GM23338 (cell line): ENCODE results near the gene CDKN2AIPNL. TPM values are rescaled to one million over a fixed set of nuclear protein-coding genes. Genes with fewer than 3 reads are reported as not detected.

Experiments
- ATAC-seq: fragments of 200-7000 bp; cut with Tn5 transposase; 3 replicates; pipeline ENCODE4 v1.9.1; 2020
- DNase-seq: peaks from one replicate; pipeline ENCODE4 v3.0.0-alpha.2; 2015; ENCODE audit warnings: low spot score
- H2AFZ ChIP-seq: fragments of 200-600 bp; sonication (generic); 2 replicates; pipeline ENCODE4 v1.8.0; 2016; ENCODE audit warnings: antibody characterized with exemption, mild to moderate bottlenecking, moderate library complexity
- H3F3A ChIP-seq: fragments of 200-600 bp; sonication (generic); replicated peaks from 2 replicates; pipeline ENCODE4 v1.8.0; 2017; ENCODE audit warnings: antibody characterized with exemption, mixed run types, low read depth
- H3K27ac ChIP-seq: fragments of 200-600 bp; sonication (generic); 2 replicates; pipeline ENCODE4 v1.6.1; 2016; ENCODE audit warnings: low read depth
- H3K27me3 ChIP-seq: fragments of 200-600 bp; sonication (generic); 2 replicates; pipeline ENCODE4 v1.8.0; 2016; ENCODE audit warnings: mild to moderate bottlenecking, mixed run types, moderate library complexity; ENCODE audit not compliant: insufficient read depth
- H3K36me3 ChIP-seq: fragments of 200-600 bp; sonication (generic); 2 replicates; pipeline ENCODE4 v1.8.0; 2016; ENCODE audit warnings: mild to moderate bottlenecking; ENCODE audit not compliant: insufficient read depth
- H3K4me1 ChIP-seq: fragments of 200-600 bp; sonication (generic); 2 replicates; pipeline ENCODE4 v1.8.0; 2016; ENCODE audit warnings: mild to moderate bottlenecking, moderate library complexity; ENCODE audit not compliant: insufficient read depth
- H3K4me2 ChIP-seq: fragments of 200-600 bp; sonication (generic); 2 replicates; pipeline ENCODE4 v1.7.1; 2017; ENCODE audit warnings: mixed run types
- H3K4me3 ChIP-seq: fragments of 200-600 bp; sonication (generic); 2 replicates; pipeline ENCODE4 v1.6.1; 2016; ENCODE audit warnings: mixed run types
- H3K79me2 ChIP-seq: fragments of 200-600 bp; sonication (generic); replicated peaks from 2 replicates; pipeline ENCODE4 v1.8.0; 2017; ENCODE audit warnings: mild to moderate bottlenecking; ENCODE audit not compliant: insufficient read depth
- H3K9me2 ChIP-seq: fragments of 200-600 bp; sonication (generic); 2 replicates; pipeline ENCODE4 v1.8.0; 2017; ENCODE audit not compliant: insufficient read depth
- H4K20me1 ChIP-seq: fragments of 200-600 bp; sonication (generic); replicated peaks from 2 replicates; pipeline ENCODE4 v1.8.0; 2017; ENCODE audit warnings: mild to moderate bottlenecking; ENCODE audit not compliant: insufficient read depth
- H3K27ac Mint-ChIP-seq: 2 replicates; pipeline ENCODE4 v1.8.0; 2020; ENCODE audit warnings: inconsistent platforms, mild to moderate bottlenecking, moderate library complexity, mixed read lengths
- H3K27me3 Mint-ChIP-seq: 3 replicates; pipeline ENCODE4 v1.8.0; 2022; ENCODE audit warnings: low read depth, mild to moderate bottlenecking, moderate library complexity, mixed read lengths, inconsistent platforms; ENCODE audit not compliant: insufficient read depth, poor library complexity
- H3K36me3 Mint-ChIP-seq: 3 replicates; pipeline ENCODE4 v1.8.0; 2021; ENCODE audit warnings: low read depth, mild to moderate bottlenecking, inconsistent platforms, moderate library complexity, mixed read lengths
- H3K4me1 Mint-ChIP-seq: 3 replicates; pipeline ENCODE4 v1.8.0; 2020; ENCODE audit warnings: mild to moderate bottlenecking, inconsistent platforms, mixed read lengths
- H3K4me3 Mint-ChIP-seq: 3 replicates; pipeline ENCODE4 v1.8.0; 2021; ENCODE audit warnings: moderate library complexity, mild to moderate bottlenecking, inconsistent platforms, mixed read lengths
- H3K9me3 Mint-ChIP-seq: 3 replicates; pipeline ENCODE4 v1.8.0; 2020; ENCODE audit warnings: moderate library complexity, mild to moderate bottlenecking, inconsistent platforms, mixed read lengths
- CREB1 ChIP-seq: fragments of 250-450 bp; sonication (Bioruptor Pico); IDR thresholded peaks from 2 replicates; pipeline ENCODE4 v1.5.0; 2020; ENCODE audit warnings: low read depth, mild to moderate bottlenecking, moderate library complexity
- EZH2 ChIP-seq: fragments of 200-600 bp; sonication (generic); IDR thresholded peaks from one replicate; pipeline ENCODE4 v1.8.0; 2017; ENCODE audit warnings: antibody characterized with exemption, mild to moderate bottlenecking, low read depth; ENCODE audit not compliant: unreplicated experiment
- EZH2phosphoT487 ChIP-seq: fragments of 200-600 bp; sonication (generic); IDR thresholded peaks from one replicate; pipeline ENCODE4 v1.8.1; 2018; ENCODE audit warnings: antibody characterized with exemption; ENCODE audit not compliant: unreplicated experiment
- JUNB ChIP-seq: IDR thresholded peaks from one replicate; pipeline ENCODE4 v1.6.1; 2016; ENCODE audit warnings: antibody characterized with exemption; ENCODE audit not compliant: unreplicated experiment
- NANOG ChIP-seq: IDR thresholded peaks from 2 replicates; pipeline ENCODE4 v1.6.1; 2016; ENCODE audit warnings: antibody characterized with exemption, borderline replicate concordance
- POLR2AphosphoS5 ChIP-seq: IDR thresholded peaks from 2 replicates; pipeline ENCODE4 v1.6.1; 2016; ENCODE audit warnings: antibody characterized with exemption, low read depth
- STAT1 ChIP-seq: IDR thresholded peaks from one replicate; pipeline ENCODE4 v1.6.1; 2016; ENCODE audit warnings: antibody characterized with exemption; ENCODE audit not compliant: unreplicated experiment
- ZNF114 ChIP-seq: fragments of 250-450 bp; sonication (Bioruptor Pico); IDR thresholded peaks from 2 replicates; pipeline ENCODE4 v1.5.0; 2020; ENCODE audit warnings: mild to moderate bottlenecking, moderate library complexity
- ZNF331 ChIP-seq: fragments of 250-450 bp; sonication (Bioruptor Pico); IDR thresholded peaks from 2 replicates; pipeline ENCODE4 v1.5.0; 2020; ENCODE audit warnings: low read depth, mild to moderate bottlenecking, moderate library complexity
- polyA plus RNA-seq: library from polyadenylated mRNA; unstranded; fragments of >200 nt; fragmentation: Nextera tagmentation; extraction: Ambion mirVana; gene quantifications from 2 replicates; pipeline ENCODE4 v1.2.1, GENCODE V29; 2016
- total RNA-seq: library from RNA; depleted of rRNA; stranded (reverse); fragments of >200 nt; shearing (Covaris generic); gene quantifications from 2 replicates; pipeline ENCODE4 v1.2.3, GENCODE V29; 2014
- TF ChIP-seq, protein P1 (sequence below): IDR thresholded peaks from one replicate; pipeline ENCODE4 v1.6.1; 2018; ENCODE audit warnings: antibody characterized with exemption; ENCODE audit not compliant: unreplicated experiment
- TF ChIP-seq, protein P2 (sequence below), 2 experiments: fragments of 200-600 bp in 1 of 2; sonication (generic) in 1 of 2; conservative IDR thresholded peaks; 2 replicates each; pipeline versions ENCODE4 v1.5.1 to v1.6.1; 2016 to 2017; ENCODE audit warnings: antibody characterized with exemption in 2 of 2, low read depth in 2 of 2, mild to moderate bottlenecking in 2 of 2, moderate library complexity in 1 of 2
- TF ChIP-seq, protein P3 (sequence below): fragments of 250-450 bp; sonication (Bioruptor Pico); IDR thresholded peaks from 2 replicates; pipeline ENCODE4 v1.5.0; 2020; ENCODE audit warnings: mild to moderate bottlenecking, moderate library complexity
- TF ChIP-seq, protein P4 (sequence below): IDR thresholded peaks from 2 replicates; pipeline ENCODE4 v1.6.1; 2016; ENCODE audit warnings: antibody characterized with exemption

The CDKN2AIPNL gene
- total and polyA plus RNA-seq, 2 experiments from 2014 or later, result 53.5 to 79.5 TPM

DNA sequence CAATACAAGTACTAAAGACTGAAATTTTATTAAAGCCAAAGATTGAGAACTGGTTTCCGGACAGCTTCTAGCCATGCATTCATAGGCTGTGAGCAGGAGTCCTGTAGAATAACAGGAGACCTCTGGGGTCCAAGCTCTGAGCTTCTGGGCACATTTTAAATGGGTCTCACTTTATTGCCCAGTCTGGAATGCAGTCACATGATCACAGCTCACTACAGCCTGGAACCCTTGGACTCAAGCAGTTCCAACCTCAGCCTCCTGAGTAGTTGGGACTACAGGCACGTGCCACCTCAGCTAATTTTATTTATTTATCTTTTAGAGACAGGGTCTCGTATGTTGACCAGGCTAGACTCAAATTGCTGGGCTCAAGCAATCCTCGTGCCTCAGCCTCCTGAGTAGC, 15.4 kb downstream of the CDKN2AIPNL start:
- no peak for ATAC-seq
- 0 out of 2 replicates have a peak, but pooled peaks cover 7% of the 10 kb centered on the region for H3F3A ChIP-seq
- no peaks in the 10 kb centered on the region for H3K9me3 Mint-ChIP-seq
- no peaks in the 10 kb centered on the region for H3K4me1 ChIP-seq
- peaks cover 8% of the 10 kb centered on the region for H4K20me1 ChIP-seq
- H3K4me3 ChIP-seq, result no peak overlapping the region
- H3K27me3 Mint-ChIP-seq, result no peaks in the 10 kb centered on the region
- no peak overlapping the region for H3K27ac ChIP-seq
- peaks cover 2% of the 10 kb centered on the region; the same call in 1 of the 3 replicates for H3K4me1 Mint-ChIP-seq
- H3K36me3 ChIP-seq, result peaks cover 23% of the 10 kb centered on the region; the same call in 1 of the 2 replicates
- no peak overlapping the region for H3K4me3 Mint-ChIP-seq
- no peaks in the 10 kb centered on the region for H3K9me2 ChIP-seq
- no peak overlapping the region for H3K27ac Mint-ChIP-seq
- no peaks in the 10 kb centered on the region for H3K27me3 ChIP-seq
- TF ChIP-seq ZNF114 (CRISPR knock-in tag) (no peak), EZH2 (no peak), NANOG (no peak), STAT1 (no peak), EZH2phosphoT487 (no peak), ZNF331 (no peak), JUNB (no peak), POLR2AphosphoS5 (no peak), CREB1 (CRISPR knock-in tag) (no peak)
- TF ChIP-seq, protein P1, sequence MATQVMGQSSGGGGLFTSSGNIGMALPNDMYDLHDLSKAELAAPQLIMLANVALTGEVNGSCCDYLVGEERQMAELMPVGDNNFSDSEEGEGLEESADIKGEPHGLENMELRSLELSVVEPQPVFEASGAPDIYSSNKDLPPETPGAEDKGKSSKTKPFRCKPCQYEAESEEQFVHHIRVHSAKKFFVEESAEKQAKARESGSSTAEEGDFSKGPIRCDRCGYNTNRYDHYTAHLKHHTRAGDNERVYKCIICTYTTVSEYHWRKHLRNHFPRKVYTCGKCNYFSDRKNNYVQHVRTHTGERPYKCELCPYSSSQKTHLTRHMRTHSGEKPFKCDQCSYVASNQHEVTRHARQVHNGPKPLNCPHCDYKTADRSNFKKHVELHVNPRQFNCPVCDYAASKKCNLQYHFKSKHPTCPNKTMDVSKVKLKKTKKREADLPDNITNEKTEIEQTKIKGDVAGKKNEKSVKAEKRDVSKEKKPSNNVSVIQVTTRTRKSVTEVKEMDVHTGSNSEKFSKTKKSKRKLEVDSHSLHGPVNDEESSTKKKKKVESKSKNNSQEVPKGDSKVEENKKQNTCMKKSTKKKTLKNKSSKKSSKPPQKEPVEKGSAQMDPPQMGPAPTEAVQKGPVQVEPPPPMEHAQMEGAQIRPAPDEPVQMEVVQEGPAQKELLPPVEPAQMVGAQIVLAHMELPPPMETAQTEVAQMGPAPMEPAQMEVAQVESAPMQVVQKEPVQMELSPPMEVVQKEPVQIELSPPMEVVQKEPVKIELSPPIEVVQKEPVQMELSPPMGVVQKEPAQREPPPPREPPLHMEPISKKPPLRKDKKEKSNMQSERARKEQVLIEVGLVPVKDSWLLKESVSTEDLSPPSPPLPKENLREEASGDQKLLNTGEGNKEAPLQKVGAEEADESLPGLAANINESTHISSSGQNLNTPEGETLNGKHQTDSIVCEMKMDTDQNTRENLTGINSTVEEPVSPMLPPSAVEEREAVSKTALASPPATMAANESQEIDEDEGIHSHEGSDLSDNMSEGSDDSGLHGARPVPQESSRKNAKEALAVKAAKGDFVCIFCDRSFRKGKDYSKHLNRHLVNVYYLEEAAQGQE, result no peak
- TF ChIP-seq, protein P2, sequence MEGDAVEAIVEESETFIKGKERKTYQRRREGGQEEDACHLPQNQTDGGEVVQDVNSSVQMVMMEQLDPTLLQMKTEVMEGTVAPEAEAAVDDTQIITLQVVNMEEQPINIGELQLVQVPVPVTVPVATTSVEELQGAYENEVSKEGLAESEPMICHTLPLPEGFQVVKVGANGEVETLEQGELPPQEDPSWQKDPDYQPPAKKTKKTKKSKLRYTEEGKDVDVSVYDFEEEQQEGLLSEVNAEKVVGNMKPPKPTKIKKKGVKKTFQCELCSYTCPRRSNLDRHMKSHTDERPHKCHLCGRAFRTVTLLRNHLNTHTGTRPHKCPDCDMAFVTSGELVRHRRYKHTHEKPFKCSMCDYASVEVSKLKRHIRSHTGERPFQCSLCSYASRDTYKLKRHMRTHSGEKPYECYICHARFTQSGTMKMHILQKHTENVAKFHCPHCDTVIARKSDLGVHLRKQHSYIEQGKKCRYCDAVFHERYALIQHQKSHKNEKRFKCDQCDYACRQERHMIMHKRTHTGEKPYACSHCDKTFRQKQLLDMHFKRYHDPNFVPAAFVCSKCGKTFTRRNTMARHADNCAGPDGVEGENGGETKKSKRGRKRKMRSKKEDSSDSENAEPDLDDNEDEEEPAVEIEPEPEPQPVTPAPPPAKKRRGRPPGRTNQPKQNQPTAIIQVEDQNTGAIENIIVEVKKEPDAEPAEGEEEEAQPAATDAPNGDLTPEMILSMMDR (conservative IDR thresholded peaks at IDR 0.05; ENCODE audit: low read depth in 2 of 2), result no peak
- TF ChIP-seq, protein P3, sequence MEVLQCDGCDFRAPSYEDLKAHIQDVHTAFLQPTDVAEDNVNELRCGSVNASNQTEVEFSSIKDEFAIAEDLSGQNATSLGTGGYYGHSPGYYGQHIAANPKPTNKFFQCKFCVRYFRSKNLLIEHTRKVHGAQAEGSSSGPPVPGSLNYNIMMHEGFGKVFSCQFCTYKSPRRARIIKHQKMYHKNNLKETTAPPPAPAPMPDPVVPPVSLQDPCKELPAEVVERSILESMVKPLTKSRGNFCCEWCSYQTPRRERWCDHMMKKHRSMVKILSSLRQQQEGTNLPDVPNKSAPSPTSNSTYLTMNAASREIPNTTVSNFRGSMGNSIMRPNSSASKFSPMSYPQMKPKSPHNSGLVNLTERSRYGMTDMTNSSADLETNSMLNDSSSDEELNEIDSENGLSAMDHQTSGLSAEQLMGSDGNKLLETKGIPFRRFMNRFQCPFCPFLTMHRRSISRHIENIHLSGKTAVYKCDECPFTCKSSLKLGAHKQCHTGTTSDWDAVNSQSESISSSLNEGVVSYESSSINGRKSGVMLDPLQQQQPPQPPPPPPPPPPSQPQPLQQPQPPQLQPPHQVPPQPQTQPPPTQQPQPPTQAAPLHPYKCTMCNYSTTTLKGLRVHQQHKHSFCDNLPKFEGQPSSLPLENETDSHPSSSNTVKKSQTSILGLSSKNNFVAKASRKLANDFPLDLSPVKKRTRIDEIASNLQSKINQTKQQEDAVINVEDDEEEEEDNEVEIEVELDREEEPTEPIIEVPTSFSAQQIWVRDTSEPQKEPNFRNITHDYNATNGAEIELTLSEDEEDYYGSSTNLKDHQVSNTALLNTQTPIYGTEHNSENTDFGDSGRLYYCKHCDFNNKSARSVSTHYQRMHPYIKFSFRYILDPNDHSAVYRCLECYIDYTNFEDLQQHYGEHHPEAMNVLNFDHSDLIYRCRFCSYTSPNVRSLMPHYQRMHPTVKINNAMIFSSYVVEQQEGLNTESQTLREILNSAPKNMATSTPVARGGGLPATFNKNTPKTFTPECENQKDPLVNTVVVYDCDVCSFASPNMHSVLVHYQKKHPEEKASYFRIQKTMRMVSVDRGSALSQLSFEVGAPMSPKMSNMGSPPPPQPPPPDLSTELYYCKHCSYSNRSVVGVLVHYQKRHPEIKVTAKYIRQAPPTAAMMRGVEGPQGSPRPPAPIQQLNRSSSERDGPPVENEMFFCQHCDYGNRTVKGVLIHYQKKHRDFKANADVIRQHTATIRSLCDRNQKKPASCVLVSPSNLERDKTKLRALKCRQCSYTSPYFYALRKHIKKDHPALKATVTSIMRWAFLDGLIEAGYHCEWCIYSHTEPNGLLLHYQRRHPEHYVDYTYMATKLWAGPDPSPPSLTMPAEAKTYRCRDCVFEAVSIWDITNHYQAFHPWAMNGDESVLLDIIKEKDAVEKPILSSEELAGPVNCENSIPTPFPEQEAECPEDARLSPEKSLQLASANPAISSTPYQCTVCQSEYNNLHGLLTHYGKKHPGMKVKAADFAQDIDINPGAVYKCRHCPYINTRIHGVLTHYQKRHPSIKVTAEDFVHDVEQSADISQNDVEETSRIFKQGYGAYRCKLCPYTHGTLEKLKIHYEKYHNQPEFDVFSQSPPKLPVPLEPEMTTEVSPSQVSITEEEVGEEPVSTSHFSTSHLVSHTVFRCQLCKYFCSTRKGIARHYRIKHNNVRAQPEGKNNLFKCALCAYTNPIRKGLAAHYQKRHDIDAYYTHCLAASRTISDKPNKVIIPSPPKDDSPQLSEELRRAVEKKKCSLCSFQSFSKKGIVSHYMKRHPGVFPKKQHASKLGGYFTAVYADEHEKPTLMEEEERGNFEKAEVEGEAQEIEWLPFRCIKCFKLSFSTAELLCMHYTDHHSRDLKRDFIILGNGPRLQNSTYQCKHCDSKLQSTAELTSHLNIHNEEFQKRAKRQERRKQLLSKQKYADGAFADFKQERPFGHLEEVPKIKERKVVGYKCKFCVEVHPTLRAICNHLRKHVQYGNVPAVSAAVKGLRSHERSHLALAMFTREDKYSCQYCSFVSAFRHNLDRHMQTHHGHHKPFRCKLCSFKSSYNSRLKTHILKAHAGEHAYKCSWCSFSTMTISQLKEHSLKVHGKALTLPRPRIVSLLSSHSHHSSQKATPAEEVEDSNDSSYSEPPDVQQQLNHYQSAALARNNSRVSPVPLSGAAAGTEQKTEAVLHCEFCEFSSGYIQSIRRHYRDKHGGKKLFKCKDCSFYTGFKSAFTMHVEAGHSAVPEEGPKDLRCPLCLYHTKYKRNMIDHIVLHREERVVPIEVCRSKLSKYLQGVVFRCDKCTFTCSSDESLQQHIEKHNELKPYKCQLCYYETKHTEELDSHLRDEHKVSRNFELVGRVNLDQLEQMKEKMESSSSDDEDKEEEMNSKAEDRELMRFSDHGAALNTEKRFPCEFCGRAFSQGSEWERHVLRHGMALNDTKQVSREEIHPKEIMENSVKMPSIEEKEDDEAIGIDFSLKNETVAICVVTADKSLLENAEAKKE, result no peak
- TF ChIP-seq, protein P4, sequence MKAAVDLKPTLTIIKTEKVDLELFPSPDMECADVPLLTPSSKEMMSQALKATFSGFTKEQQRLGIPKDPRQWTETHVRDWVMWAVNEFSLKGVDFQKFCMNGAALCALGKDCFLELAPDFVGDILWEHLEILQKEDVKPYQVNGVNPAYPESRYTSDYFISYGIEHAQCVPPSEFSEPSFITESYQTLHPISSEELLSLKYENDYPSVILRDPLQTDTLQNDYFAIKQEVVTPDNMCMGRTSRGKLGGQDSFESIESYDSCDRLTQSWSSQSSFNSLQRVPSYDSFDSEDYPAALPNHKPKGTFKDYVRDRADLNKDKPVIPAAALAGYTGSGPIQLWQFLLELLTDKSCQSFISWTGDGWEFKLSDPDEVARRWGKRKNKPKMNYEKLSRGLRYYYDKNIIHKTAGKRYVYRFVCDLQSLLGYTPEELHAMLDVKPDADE, result no peak
- H3K36me3 Mint-ChIP-seq, result peaks cover 30% of the 10 kb centered on the region; the same call in 2 of the 3 replicates
- H2AFZ ChIP-seq, result no peak overlapping the region
- H3K79me2 ChIP-seq, result no peaks in the 10 kb centered on the region; the same call in 1 of the 2 replicates
- DNase-seq, result no peak
- no peak overlapping the region for H3K4me2 ChIP-seq
